NCI-H510A (cell line): ENCODE measurements around the gene RNPEPL1.

ENCODE experiments used
- DNase-seq: peaks from one replicate; lab custom pipeline; 2025; lab: John Stamatoyannopoulos, UW

Gene RNPEPL1

GRCh38 chr2:240577281-240578109 is 9.2 kb downstream of the RNPEPL1 start:
- no peak for DNase-seq

GRCh38 chr2:240578110-240578450 is 9.8 kb downstream of the RNPEPL1 start:
- DNase-seq: no peak

GRCh38 chr2:240578488-240578887 is 10.2 kb downstream of the RNPEPL1 start:
- no peak for DNase-seq

GRCh38 chr2:240579071-240579762 is 10.9 kb downstream of the RNPEPL1 start:
- DNase-seq: no peak

GRCh38 chr2:240579771-240580614 is 11.7 kb downstream of the RNPEPL1 start:
- DNase-seq: peak; percentile 32

- no peak for DNase-seq
These were observed 13.5 kb downstream of the RNPEPL1 start for GRCh38 chr2:240581811-240582210.

- DNase-seq: no peak
These were observed 14.5 kb downstream of the RNPEPL1 start for GRCh38 chr2:240582781-240583180.

- DNase-seq: no peak
These were observed 15.5 kb downstream of the RNPEPL1 start for GRCh38 chr2:240583774-240584173.

- no peak for DNase-seq
These were observed 16.3 kb downstream of the RNPEPL1 start for GRCh38 chr2:240584486-240585031.

- DNase-seq: no peak
These were observed 16.8 kb downstream of the RNPEPL1 start for GRCh38 chr2:240585101-240585500.

GRCh38 chr2:240585681-240586197 is 17.5 kb downstream of the RNPEPL1 start:
- no peak for DNase-seq

GRCh38 chr2:240586198-240586918 is 18.1 kb downstream of the RNPEPL1 start, which contains the start of gene CAPN10:
Gene CAPN10, plus strand, starts transcription at chr2:240586734. Its CDS starts 178 bp downstream, at chr2:240586912.
- peak; percentile 95 for DNase-seq

- peak; percentile 73 for DNase-seq
These were observed 18.9 kb downstream of the RNPEPL1 start for GRCh38 chr2:240586919-240587800.

GRCh38 chr2:240588006-240588655 is 19.8 kb downstream of the RNPEPL1 start:
- no peak for DNase-seq

GRCh38 chr2:240588669-240589068 is 20.4 kb downstream of the RNPEPL1 start:
- no peak for DNase-seq

GRCh38 chr2:240589375-240589774 is 21.1 kb downstream of the RNPEPL1 start:
- DNase-seq: no peak

GRCh38 chr2:240589850-240590525 is 21.7 kb downstream of the RNPEPL1 start:
- no peak for DNase-seq

- no peak for DNase-seq
These were observed 22.4 kb downstream of the RNPEPL1 start for GRCh38 chr2:240590681-240591111.

- no peak for DNase-seq
These were observed 22.9 kb downstream of the RNPEPL1 start for GRCh38 chr2:240591226-240591625.
